H1 (cell line): ENCODE measurements around the gene SEMA5B. TPM values are rescaled to one million over a fixed set of nuclear protein-coding genes. Genes with fewer than 3 reads are reported as not detected.

ENCODE experiments used
- CTCF ChIA-PET: fragments of 300-600 bp; sonication (Branson Sonifier 250); formaldehyde crosslinking; loops from one replicate; lab custom pipeline; 2021; ENCODE audit not compliant: partially characterized antibody; lab: Charles Lee
- POLR2A ChIA-PET: fragments of 300-600 bp; sonication (Branson Sonifier 250); formaldehyde crosslinking; loops from one replicate; lab custom pipeline; 2021; ENCODE audit warnings: inconsistent platforms; ENCODE audit not compliant: partially characterized antibody; lab: Charles Lee
- DNase-seq, 2 experiments: peaks; one replicate each; pipeline versions ENCODE4 v3.0.0 to v3.0.0-alpha.2; 2010 to 2022; ENCODE audit warnings: low spot score in 2 of 2, low read depth in 1 of 2, mixed read lengths in 1 of 2
- FAIRE-seq: peaks from 2 replicates; lab custom pipeline; 2011; peaks lifted over from hg19 to GRCh38; lab: Jason Lieb, UNC
- H2AFZ ChIP-seq: 2 replicates; pipeline ENCODE4 v1.8.1; 2012; ENCODE audit warnings: low read length, inconsistent platforms
- H2AK5ac ChIP-seq: 2 replicates; pipeline ENCODE4 v1.6.1; 2013; ENCODE audit warnings: low read depth, low read length
- H2BK120ac ChIP-seq: replicated peaks from 2 replicates; pipeline ENCODE3; 2013; ENCODE audit warnings: low read depth, low read length, inconsistent platforms
- H2BK12ac ChIP-seq: 2 replicates; pipeline ENCODE4 v1.6.1; 2013; ENCODE audit warnings: low read depth, low read length
- H2BK15ac ChIP-seq: 2 replicates; pipeline ENCODE4 v1.6.1; 2013; ENCODE audit warnings: low read length
- H2BK20ac ChIP-seq: 2 replicates; pipeline ENCODE4 v1.6.1; 2013; ENCODE audit warnings: low read length
- H2BK5ac ChIP-seq: 2 replicates; pipeline ENCODE4 v1.6.1; 2013; ENCODE audit warnings: low read depth, low read length
- H3K14ac ChIP-seq: 2 replicates; pipeline ENCODE4 v1.6.1; 2013; ENCODE audit warnings: inconsistent platforms; ENCODE audit not compliant: insufficient read length
- H3K18ac ChIP-seq: 2 replicates; pipeline ENCODE4 v1.6.1; 2013; ENCODE audit warnings: low read length; ENCODE audit errors: extremely low read depth
- H3K23ac ChIP-seq: 2 replicates; pipeline ENCODE4 v1.6.1; 2013; ENCODE audit warnings: inconsistent platforms; ENCODE audit not compliant: insufficient read length
- H3K23me2 ChIP-seq: 2 replicates; pipeline ENCODE4 v1.6.1; 2013; ENCODE audit warnings: low read depth, low read length
- H3K27ac ChIP-seq: 2 replicates; pipeline ENCODE4 v1.6.1; 2011; ENCODE audit warnings: low read depth, low read length, inconsistent platforms
- H3K27me3 ChIP-seq, 4 experiments: replicated peaks in 1 of 4; 1 replicate in 1 of 4; 2 replicates in 3 of 4; pipeline versions ENCODE4 v1.6.1 to v1.8.1; 2011 to 2013; ENCODE audit warnings: low read length in 3 of 4, mild to moderate bottlenecking in 3 of 4, inconsistent platforms in 2 of 4, mixed read lengths in 2 of 4, moderate library complexity in 1 of 4; ENCODE audit not compliant: control insufficient read depth in 3 of 4, insufficient read depth in 3 of 4; ENCODE audit errors: extremely low read depth in 1 of 4
- H3K36me3 ChIP-seq, 4 experiments: 2 replicates each; pipeline versions ENCODE4 v1.6.1 to v1.8.1; 2011 to 2013; ENCODE audit warnings: mild to moderate bottlenecking in 4 of 4, low read length in 3 of 4, moderate library complexity in 2 of 4, control low read depth in 1 of 4, inconsistent platforms in 1 of 4; ENCODE audit not compliant: insufficient read depth in 4 of 4, control insufficient read depth in 2 of 4
- H3K4ac ChIP-seq: replicated peaks from 2 replicates; pipeline ENCODE3; 2013; ENCODE audit warnings: low read length, low read depth, mixed read lengths, inconsistent platforms; ENCODE audit not compliant: insufficient read length
- H3K4me1 ChIP-seq, 4 experiments: replicated peaks in 1 of 4; 1 replicate in 1 of 4; 2 replicates in 3 of 4; pipeline versions ENCODE4 v1.6.1 to v1.8.1; 2011 to 2013; ENCODE audit warnings: low read length in 3 of 4, inconsistent platforms in 2 of 4, mixed read lengths in 1 of 4; ENCODE audit not compliant: insufficient read depth in 4 of 4, control insufficient read depth in 3 of 4
- H3K4me2 ChIP-seq, 2 experiments: 2 replicates each; pipeline versions ENCODE4 v1.6.1 to v1.8.1; 2011 to 2013; ENCODE audit warnings: low read depth in 2 of 2, low read length in 2 of 2, control low read depth in 1 of 2, inconsistent platforms in 1 of 2, mild to moderate bottlenecking in 1 of 2; ENCODE audit not compliant: insufficient read depth in 1 of 2
- H3K4me3 ChIP-seq, 4 experiments: fragments of 200-600, 300-600 bp in 1 of 4; sonication (generic), shearing (Covaris generic), sonication (Bioruptor Twin) in 1 of 4; 2 replicates each; pipeline versions ENCODE4 v1.5.1 to v1.8.1; 2011 to 2016; ENCODE audit warnings: low read length in 4 of 4, low read depth in 3 of 4, control low read depth in 2 of 4, inconsistent platforms in 2 of 4, mild to moderate bottlenecking in 2 of 4, mixed read lengths in 1 of 4, moderate library complexity in 1 of 4; ENCODE audit not compliant: insufficient read depth in 2 of 4; ENCODE audit errors: extremely low read depth in 1 of 4
- H3K56ac ChIP-seq: replicated peaks from 2 replicates; pipeline ENCODE3; 2013; ENCODE audit warnings: low read depth, mild to moderate bottlenecking, mixed read lengths, low read length, inconsistent platforms; ENCODE audit not compliant: insufficient read length
- H3K79me1 ChIP-seq: 2 replicates; pipeline ENCODE4 v1.6.1; 2013; ENCODE audit warnings: low read depth, low read length, control low read depth
- H3K79me2 ChIP-seq, 2 experiments: 2 replicates each; pipeline versions ENCODE4 v1.6.1 to v1.8.1; 2012 to 2013; ENCODE audit warnings: low read length in 2 of 2, mild to moderate bottlenecking in 2 of 2, inconsistent platforms in 1 of 2; ENCODE audit not compliant: insufficient read depth in 2 of 2, control insufficient read depth in 1 of 2
- H3K9ac ChIP-seq, 4 experiments: replicated peaks in 1 of 4; 1 replicate in 1 of 4; 2 replicates in 3 of 4; pipeline versions ENCODE4 v1.6.1 to v1.8.1; 2011 to 2013; ENCODE audit warnings: low read depth in 3 of 4, low read length in 3 of 4, control low read depth in 2 of 4, mild to moderate bottlenecking in 2 of 4, moderate library complexity in 2 of 4, inconsistent platforms in 1 of 4; ENCODE audit errors: extremely low read depth in 1 of 4
- H3K9me3 ChIP-seq, 2 experiments: 2 replicates each; pipeline versions ENCODE4 v1.6.1 to v1.8.1; 2012 to 2013; ENCODE audit warnings: mild to moderate bottlenecking in 2 of 2, moderate library complexity in 2 of 2, control low read depth in 1 of 2, inconsistent platforms in 1 of 2, low read depth in 1 of 2, low read length in 1 of 2, mixed read lengths in 1 of 2; ENCODE audit not compliant: insufficient read depth in 2 of 2
- H4K20me1 ChIP-seq, 2 experiments: replicated peaks in 1 of 2; 2 replicates each; pipeline versions ENCODE3 to v1.8.1; 2011 to 2013; ENCODE audit warnings: inconsistent platforms in 2 of 2, low read length in 2 of 2, mild to moderate bottlenecking in 1 of 2; ENCODE audit not compliant: insufficient read depth in 2 of 2, control insufficient read depth in 1 of 2
- H4K5ac ChIP-seq: 2 replicates; pipeline ENCODE4 v1.6.1; 2013; ENCODE audit warnings: low read length, low read depth, mixed read lengths, inconsistent platforms; ENCODE audit not compliant: insufficient read length
- H4K8ac ChIP-seq: 2 replicates; pipeline ENCODE4 v1.8.0; 2013; ENCODE audit warnings: mild to moderate bottlenecking, moderate library complexity, low read length, inconsistent platforms; ENCODE audit not compliant: insufficient read depth; ENCODE audit errors: extremely low read depth
- H4K91ac ChIP-seq: replicated peaks from 2 replicates; pipeline ENCODE3; 2013; ENCODE audit warnings: low read length, mixed read lengths, inconsistent platforms; ENCODE audit not compliant: insufficient read length
- CHD2 ChIP-seq: IDR thresholded peaks from 2 replicates; pipeline ENCODE4 v1.6.1; 2012; ENCODE audit warnings: low read length, improper control_type of control experiment
- ZNF274 ChIP-seq: IDR thresholded peaks from 2 replicates; pipeline ENCODE4 v1.7.0; 2012; ENCODE audit warnings: low read length, borderline replicate concordance; ENCODE audit errors: extremely low read depth
- WGBS, 2 experiments: shearing (Covaris generic) in 1 of 2; methylation state at CpG; one replicate each; pipeline versions ENCODE4 v1.1.6 to v1.1.7; 2013 to 2015; ENCODE audit warnings: low lambda C conversion rate in 2 of 2, mixed read lengths in 2 of 2, inconsistent platforms in 1 of 2, low coverage in 1 of 2, missing lambda C conversion rate in 1 of 2; ENCODE audit not compliant: insufficient replicate concordance in 2 of 2, insufficient coverage in 1 of 2, insufficient read length in 1 of 2; ENCODE audit errors: extremely low coverage in 1 of 2, missing lambda C conversion rate in 1 of 2; 5-methylcytosine and 5-hydroxymethylcytosine counted together
- polyA plus RNA-seq, 7 experiments: library from polyadenylated mRNA; depleted of rRNA in 3 of 7; stranded (reverse) in 5 of 7; unstranded in 2 of 7; fragments of >200 nt in 5 of 7; fragments of 200-250 nt in 2 of 7; gene quantifications; 1 replicate in 5 of 7; 2 replicates in 1 of 7; 4 replicates in 1 of 7; pipeline versions ENCODE4 v1.2.1 to v1.2.3, GENCODE V29; 2011 to 2013; ENCODE audit warnings: missing spikeins in 2 of 7, mixed read lengths in 2 of 7
- total RNA-seq: library from RNA; stranded (reverse); fragmentation: NEBNext Ultra II Directional; extraction: Animal tissue kit (Norgen Biotek cat#: 25700); gene quantifications from 2 replicates; pipeline ENCODE4 v1.2.1, GENCODE V29; 2021

Gene SEMA5B
- total and polyA plus RNA-seq, 2 of the 8 experiments (the other 6 are each of a cell fraction or from before 2014, with no cell fraction given): 13.1 to 22.4 TPM

DNA sequence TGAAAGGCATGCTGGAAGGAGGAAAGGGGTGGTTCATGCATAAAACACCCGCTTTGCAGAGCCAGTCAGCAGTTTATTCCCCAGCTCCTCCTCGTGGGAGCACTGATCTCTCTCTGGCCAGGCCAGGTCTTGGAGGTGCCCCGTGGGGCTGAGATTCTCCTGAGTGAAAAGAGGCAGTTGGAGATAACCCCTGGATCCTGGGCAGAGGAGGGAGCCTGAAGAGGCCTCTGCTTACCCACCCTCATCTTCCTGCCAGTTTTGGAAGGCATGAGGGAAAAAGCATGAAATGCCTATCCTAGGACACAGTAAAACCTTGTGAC lies 108.3 kb downstream of the SEMA5B start:
- Histone ChIP-seq H3K4me1 (peaks cover 0 to 3% (median 2%) of the 10 kb centered on the region in 4 experiments; a peak in 4 of 7 replicates), H3K27ac (no peak overlapping the region), H3K79me1 (no peaks in the 10 kb centered on the region), H3K4me3 (no peak overlapping the region), H4K8ac (no peak overlapping the region; the same call in 1 of the 2 replicates), H3K27me3 (peaks cover 0 to 24% (median 17%) of the 10 kb centered on the region in 4 experiments; a peak in 5 of 7 replicates), H3K9me3 (no peaks in the 10 kb centered on the region), H4K20me1 (no peaks in the 10 kb centered on the region), H2AK5ac (no peak overlapping the region), H3K4ac (no peak overlapping the region), H4K5ac (no peak overlapping the region), H3K36me3 (no peaks in the 10 kb centered on the region; a peak in 1 of 8 replicates), H3K23ac (no peak overlapping the region), H2BK120ac (no peak overlapping the region), H2BK12ac (no peak overlapping the region), H3K56ac (no peak overlapping the region), H3K79me2 (no peaks in the 10 kb centered on the region), H2BK5ac (no peak overlapping the region), H3K4me2 (no peak overlapping the region), H3K18ac (no peak overlapping the region), H3K23me2 (peaks cover 6% of the 10 kb centered on the region; the same call in 1 of the 2 replicates), H2BK15ac (no peak overlapping the region), H2AFZ (no peak overlapping the region), H3K14ac (no peak overlapping the region), H4K91ac (no peak overlapping the region), H2BK20ac (no peak overlapping the region), H3K9ac (no peak overlapping the region)
- ChIA-PET POLR2A (interaction anchor here (1.1 to 1.4 kb wide), 2 partner anchors 9 to 45 kb away, joined by 3 read pairs; no protein-coding TSS in a partner anchor), CTCF (interaction anchor here (0.5 to 3.6 kb wide), 8 partner anchors 9 to 188 kb away, joined by 3 to 12 read pairs (median 3); partner anchors contain the start of gene SEMA5B)
- FAIRE-seq: no peak
- no peak for DNase-seq
- 77% methylated on average over 3 of the region's 3 CpGs; no CpG with 5 or more reads in 1 of the 2 experiments for WGBS, 2 experiments
- no peak for TF ChIP-seq ZNF274
- TF ChIP-seq CHD2: no peak
